ENCODE measurements around the gene TNS3. TPM values are rescaled to one million over a fixed set of nuclear protein-coding genes. Genes with fewer than 3 reads are reported as not detected.

The TNS3 gene
- total RNA-seq, 1 experiment from 2014 or later = 9.5 TPM

- Mint-ChIP-seq H3K27me3 (ENCODE audit: low read depth) (peaks cover 9% of the 10 kb centered on the region), H3K4me1 (peaks cover 5 to 6% of the 10 kb centered on the region in 2 experiments), H3K4me3 (no peak overlapping the region), H3K36me3 (ENCODE audit: insufficient read depth in 1 of 3, low read depth in 3 of 3) (no peaks in the 10 kb centered on the region), H3K9me3 (peaks cover 0 to 2% of the 10 kb centered on the region in 2 experiments; a peak in 1 of 5 replicates), H3K27ac (peak overlapping the region in 1 of 3 experiments; percentile 19; a peak in 1 of 7 replicates)
- Histone ChIP-seq H3K4me1 (ENCODE audit: insufficient read depth, low read length) (no peaks in the 10 kb centered on the region), H3K23ac (ENCODE audit: insufficient read length, low read depth, low read length) (no peak overlapping the region), H3K4me2 (ENCODE audit: insufficient read depth, insufficient read length, low read length) (no peak overlapping the region), H2BK5ac (ENCODE audit: insufficient read length, low read length) (no peak overlapping the region), H3T11ph (ENCODE audit: low read length) (no peak overlapping the region), H3K23me2 (ENCODE audit: insufficient read length, low read depth, low read length, poor library complexity, severe bottlenecking) (no peaks in the 10 kb centered on the region), H3K79me2 (ENCODE audit: insufficient read depth, low read length) (no peaks in the 10 kb centered on the region), H4K20me1 (ENCODE audit: control insufficient read depth, insufficient read depth, insufficient read length) (no peaks in the 10 kb centered on the region), H3K27ac (ENCODE audit: insufficient read length, low read depth, low read length) (no peak overlapping the region), H3K56ac (ENCODE audit: insufficient read length, low read depth, low read length) (no peak overlapping the region), H2BK15ac (ENCODE audit: low read depth, low read length) (no peak overlapping the region), H3K9ac (ENCODE audit: extremely low read depth, insufficient read length, low read length) (no peak overlapping the region), H2BK120ac (ENCODE audit: low read depth, low read length, poor library complexity, severe bottlenecking) (no peak overlapping the region), H4K5ac (ENCODE audit: insufficient read length, low read depth, low read length) (no peak overlapping the region), H4K8ac (replicated peaks; ENCODE audit: insufficient read length, low read depth, low read length) (no peak overlapping the region), H3K18ac (ENCODE audit: insufficient read length, low read depth, low read length) (no peak overlapping the region), H3K14ac (ENCODE audit: insufficient read depth, low read length) (no peak overlapping the region), H3K79me1 (ENCODE audit: insufficient read depth, low read depth, low read length, poor library complexity, severe bottlenecking) (no peaks in the 10 kb centered on the region), H3K4ac (ENCODE audit: low read depth, low read length) (no peak overlapping the region), H2BK20ac (ENCODE audit: low read depth, low read length, poor library complexity, severe bottlenecking) (no peak overlapping the region), H3K9me3 (ENCODE audit: control insufficient read depth, low read depth, low read length) (no peaks in the 10 kb centered on the region), H2AFZ (ENCODE audit: low read length) (no peak overlapping the region), H2AK5ac (ENCODE audit: insufficient read length, low read length) (no peak overlapping the region), H3K27me3 (ENCODE audit: insufficient read depth, low read length) (no peaks in the 10 kb centered on the region), H2BK12ac (ENCODE audit: insufficient read length, low read depth, low read length) (no peak overlapping the region), H4K91ac (ENCODE audit: insufficient read length, low read depth, low read length) (no peak overlapping the region)
- DNase-seq = no peak
- TF ChIP-seq CTCF (conservative IDR thresholded peaks at IDR 0.05) = no peak
- WGBS (ENCODE audit: extremely low coverage, insufficient read length, low lambda C conversion rate) = no CpG with 5 or more reads among the region's 8 CpGs
These were observed 317.8 kb downstream of the TNS3 start for GRCh38 chr7:47264021-47264651.
